Stimulated activated naive CD4-positive, alpha-beta T cell treated with Interleukin-2 at 50 U/mL for 16 hours (primary cell): ENCODE measurements around the gene NRARP.
"Not testable (repeated sequence)": the region's sequence is repeated elsewhere in the genome, so short reads cannot be mapped to it uniquely, and the experiment has no call there.

Experiments
- DNase-seq: peaks from one replicate; lab custom pipeline; 2025; lab: John Stamatoyannopoulos, UW

NRARP gene

DNA sequence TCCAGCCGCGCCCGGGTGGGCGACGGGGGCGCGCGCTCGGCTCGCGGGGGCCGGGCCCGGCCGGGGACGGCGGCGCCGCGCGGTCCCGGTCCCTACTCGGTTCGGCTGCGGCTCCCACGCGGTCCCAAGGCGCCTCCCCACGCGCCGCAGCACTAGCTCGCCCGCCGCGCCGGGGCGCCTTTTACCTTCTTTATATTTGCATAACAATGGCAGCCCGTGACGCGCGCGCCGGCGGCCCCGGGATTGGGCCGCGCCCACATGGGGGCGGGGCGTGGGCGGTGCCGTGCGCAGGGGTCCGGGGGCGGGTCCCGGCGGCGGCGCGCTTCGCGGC, at the start of gene NRARP:
Gene NRARP, minus strand, starts transcription at position 154 of the 331 bp plus-strand sequence. CDS start 343 bp downstream, outside the sequence.
- DNase-seq, result peak; percentile 84

GRCh38 chr9:137350696-137351584, 48.9 kb upstream of the NRARP start:
- DNase-seq, result no peak

- no peak for DNase-seq
These were observed 47.5 kb upstream of the NRARP start for GRCh38 chr9:137349471-137350033.

- DNase-seq, result no peak
These were observed 46.8 kb upstream of the NRARP start for GRCh38 chr9:137348769-137349470.

- no peak for DNase-seq
These were observed 45.9 kb upstream of the NRARP start for GRCh38 chr9:137347928-137348327.

- DNase-seq, result no peak
These were observed 40.4 kb upstream of the NRARP start for GRCh38 chr9:137342482-137342881.

- DNase-seq, result no peak
These were observed 39.2 kb upstream of the NRARP start for GRCh38 chr9:137341227-137341626.

DNA sequence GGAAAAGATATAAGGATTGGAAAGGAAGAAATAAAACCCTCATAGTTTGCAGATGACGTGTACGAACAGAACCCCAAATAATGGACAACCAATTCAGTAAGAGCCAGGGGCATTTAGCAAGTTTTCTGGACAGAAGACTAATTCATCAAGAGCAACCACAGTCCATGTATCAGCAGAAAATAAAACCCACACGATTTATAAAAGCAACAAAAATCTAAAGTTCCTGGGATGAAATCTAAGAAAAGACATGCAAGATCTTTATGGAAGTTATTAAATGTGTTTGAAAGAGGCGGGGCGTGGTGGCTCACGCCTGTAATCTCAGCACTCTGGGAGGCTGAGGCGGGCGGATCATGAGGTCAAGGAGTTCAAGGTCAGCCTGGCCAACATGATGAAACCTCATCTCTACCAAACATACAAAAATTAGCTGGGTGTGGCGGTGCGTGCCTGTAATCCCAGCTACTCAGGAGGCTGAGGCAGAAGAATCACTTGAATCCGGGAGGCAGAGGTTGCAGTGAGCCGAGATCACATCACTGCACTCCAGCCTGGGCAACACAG, 37.9 kb upstream of the NRARP start:
- DNase-seq, result not testable (repeated sequence)

GRCh38 chr9:137339045-137339907, 37.2 kb upstream of the NRARP start:
- no peak for DNase-seq

DNA sequence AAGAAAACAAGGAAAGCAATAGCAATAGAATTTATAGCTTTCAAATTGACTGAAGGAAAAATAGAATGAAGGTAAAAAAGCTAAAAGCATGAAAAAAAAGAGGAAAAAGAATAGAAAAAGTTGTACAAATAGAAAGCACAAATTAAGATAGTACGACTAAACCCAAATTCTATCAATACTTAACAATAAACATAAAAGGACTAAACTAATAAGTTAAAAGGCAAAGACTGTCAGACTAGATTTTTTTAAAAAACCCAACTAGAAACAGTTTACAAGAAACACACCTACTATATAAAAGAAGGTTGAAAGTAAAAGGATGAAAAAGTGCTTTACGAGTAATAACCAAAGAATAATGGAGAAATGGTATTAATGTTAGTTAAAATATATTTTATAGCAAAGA, 34.7 kb upstream of the NRARP start:
- no peak for DNase-seq

DNA sequence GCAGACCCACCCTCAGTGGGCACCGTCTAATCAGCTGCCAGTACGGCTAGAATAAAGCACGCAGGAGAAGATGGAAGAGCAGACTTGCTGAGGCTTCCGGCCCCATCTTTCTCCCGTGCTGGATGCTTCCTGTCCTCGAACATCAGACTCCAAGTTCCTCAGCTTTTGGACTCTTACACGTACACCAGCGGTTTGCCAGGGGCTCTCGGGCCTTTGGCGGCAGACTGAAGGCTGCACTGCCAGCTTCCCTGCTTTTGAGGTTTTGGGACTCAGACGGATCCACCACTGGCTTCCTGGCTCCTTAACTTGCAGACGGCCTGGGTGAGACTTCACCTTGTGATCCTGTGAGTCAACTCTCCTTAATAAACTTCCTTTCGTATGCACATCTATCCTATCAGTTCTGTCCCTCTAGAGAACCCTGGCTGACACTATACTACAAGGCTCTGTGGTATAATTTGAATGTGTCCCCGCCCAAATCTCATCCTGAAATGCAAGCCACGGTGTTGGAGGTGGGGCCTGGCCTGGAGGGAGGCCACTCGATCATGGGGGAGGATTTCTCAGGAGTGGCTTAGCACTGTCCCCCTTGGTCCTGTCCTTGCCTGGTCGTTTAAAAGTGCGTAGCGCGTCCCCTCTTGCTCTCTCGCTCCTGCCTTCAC, 31.1 kb upstream of the NRARP start:
- DNase-seq, result no peak

DNA sequence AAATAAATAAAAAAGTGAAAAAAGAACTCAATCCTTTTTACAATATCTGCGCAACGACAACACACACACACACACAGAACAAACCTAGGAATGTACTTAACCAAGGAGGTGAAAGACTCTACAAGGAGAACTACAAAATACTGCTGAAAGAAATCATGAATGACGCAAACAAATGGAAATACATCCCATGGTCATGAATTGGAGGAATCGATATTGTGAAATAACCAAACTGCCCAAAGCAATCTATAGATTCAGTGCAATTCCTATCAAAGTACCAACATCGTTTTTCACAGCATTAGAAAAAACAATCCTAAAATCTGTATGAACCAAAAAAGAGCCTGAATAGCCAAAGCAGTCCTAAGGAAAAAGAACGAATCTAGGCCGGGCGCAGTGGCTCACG, 29.9 kb upstream of the NRARP start:
- no peak for DNase-seq

DNA sequence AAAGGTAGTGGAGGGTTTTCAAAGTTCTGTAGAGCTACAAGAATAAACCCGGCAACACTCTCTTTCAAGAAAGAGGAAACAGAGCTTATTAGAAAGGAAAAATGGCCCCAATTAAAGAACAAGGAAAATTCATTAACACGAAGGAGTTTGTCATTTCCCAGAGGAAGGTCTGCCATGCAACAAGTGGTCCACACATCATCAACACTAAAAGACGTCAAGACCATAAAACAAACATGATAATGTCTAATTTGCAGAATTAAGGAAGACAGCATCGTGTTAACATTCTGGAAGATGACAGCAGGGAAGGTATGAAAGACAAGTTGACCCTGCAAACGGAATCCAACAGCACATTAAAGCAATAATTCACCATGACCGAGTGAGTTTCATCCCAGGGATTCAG, 28.6 kb upstream of the NRARP start:
- no peak for DNase-seq

DNA sequence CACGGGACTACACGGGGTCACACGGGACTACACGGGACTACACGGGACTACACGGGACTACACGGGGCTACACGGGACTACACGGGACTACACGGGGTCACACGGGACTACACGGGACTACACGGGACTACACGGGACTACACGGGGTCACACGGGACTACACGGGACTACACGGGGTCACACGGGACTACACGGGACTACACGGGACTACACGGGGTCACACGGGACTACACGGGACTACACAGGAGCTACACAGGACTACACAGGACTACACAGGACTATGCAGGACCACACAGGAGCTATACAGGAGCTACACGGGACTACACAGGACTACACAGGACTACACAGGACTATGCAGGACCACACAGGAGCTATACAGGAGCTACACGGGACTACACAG, 27.5 kb upstream of the NRARP start:
- not testable (repeated sequence) for DNase-seq

- DNase-seq, result not testable (repeated sequence)
These were observed 25.8 kb upstream of the NRARP start for GRCh38 chr9:137327641-137328550.

- DNase-seq, result no peak
These were observed 24.5 kb upstream of the NRARP start for GRCh38 chr9:137326445-137327065.

GRCh38 chr9:137325799-137326198, 23.7 kb upstream of the NRARP start:
- DNase-seq, result no peak

DNA sequence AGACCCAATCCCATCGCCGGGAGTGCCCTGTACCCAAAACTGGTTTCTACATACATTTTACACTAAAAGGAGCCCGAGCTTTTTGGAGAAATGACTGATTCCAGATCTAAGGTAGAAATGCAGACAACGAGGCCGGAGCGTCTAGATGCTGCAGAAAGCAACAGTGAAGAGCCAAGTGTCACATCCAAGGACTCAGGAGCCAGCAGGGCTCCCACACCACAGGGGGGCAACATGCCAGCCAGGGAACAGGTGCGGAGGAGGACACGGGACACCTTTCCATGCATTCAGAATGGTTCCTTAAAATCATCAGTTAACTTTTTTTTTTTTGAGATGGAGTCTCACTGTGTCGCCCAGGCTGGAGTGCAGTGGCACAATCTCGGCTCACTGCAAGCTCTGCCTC, 23.1 kb upstream of the NRARP start:
- no peak for DNase-seq

DNA sequence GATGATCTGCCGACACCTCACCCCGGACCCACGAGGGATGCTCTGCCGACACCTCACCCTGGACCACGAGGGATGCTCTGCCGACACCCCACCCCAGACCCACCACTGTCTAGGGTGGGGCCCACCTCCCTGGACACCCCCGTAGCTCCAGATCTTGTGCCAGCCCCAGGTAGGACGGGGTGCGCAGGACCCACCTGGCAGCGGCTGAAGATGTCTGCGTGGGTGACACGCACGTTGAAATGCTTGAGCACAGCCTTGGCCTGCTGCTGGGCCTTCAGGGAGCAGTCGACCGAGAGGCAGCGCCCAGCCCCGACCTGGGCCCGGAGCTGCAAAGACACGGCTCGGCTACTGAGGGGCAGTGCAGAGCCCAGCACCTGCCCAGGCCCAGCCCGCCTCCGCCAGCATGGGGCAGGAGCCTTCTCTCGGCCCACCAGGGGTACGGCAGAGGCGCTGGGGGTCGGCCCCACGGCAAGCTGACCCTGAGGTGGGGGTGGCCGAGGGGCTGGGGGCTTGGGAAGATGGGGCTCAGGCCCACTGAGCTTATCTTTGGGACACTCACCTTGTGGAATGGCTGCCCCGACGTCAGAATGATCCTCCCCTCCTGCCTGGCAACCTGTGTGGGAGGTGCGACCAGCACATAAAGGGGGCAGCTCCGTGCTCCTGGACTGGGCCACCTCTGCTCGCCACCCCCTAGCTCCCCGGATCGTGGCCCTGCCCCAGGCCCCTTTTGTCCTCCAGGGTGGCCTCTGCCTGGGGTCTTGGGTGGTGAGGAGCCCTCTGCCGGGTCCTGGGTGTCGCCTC, 21.7 kb upstream of the NRARP start:
- no peak for DNase-seq
